ENCODE data around the gene PDZD8. TPM values are rescaled to one million over a fixed set of nuclear protein-coding genes. Genes with fewer than 3 reads are reported as not detected.

Gene PDZD8
- total and polyA plus RNA-seq, 2 donors (not counting 1 experiment from before 2014, with no cell fraction given), result 15.4 to 34.6 TPM

DNA sequence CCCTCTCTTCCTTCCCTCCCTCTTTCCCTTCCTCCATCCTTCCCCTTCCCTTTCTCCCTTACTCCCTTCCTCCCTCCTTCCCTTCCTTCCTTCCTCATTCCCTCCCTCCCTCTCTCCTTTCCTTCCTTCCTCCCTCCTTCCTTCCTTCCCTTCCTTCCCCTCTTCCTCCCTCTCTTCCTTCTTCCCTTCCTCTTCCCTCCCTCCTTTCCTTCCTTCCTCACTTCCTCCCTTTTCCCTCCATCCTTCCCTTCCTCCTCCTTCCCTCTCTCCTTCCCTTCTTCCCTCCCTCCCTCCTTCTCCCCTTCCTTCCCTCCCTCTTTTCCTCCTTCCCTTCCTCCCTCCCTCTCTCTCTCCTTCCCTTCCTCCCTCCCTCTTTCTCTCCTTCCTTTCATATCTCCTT, 147.0 kb downstream of the PDZD8 start:
- Histone ChIP-seq H3K27ac (ENCODE audit: insufficient read depth, low read length) (no peak overlapping the region), H3K4me1 (ENCODE audit: control insufficient read depth, extremely low read depth, insufficient read depth, low read length) (no peaks in the 10 kb centered on the region), H4K20me1 (ENCODE audit: control insufficient read depth, extremely low read depth, insufficient read depth, low read length) (no peaks in the 10 kb centered on the region), H3K4me2 (ENCODE audit: extremely low read depth, insufficient read depth, low read length) (no peak overlapping the region), H2AFZ (ENCODE audit: low read length) (no peak overlapping the region), H3K4me3 (replicated peaks in 1 of 4; ENCODE audit: control extremely low read depth in 1 of 4, insufficient read depth in 1 of 4, low read depth in 3 of 4, low read length in 4 of 4) (no peak overlapping the region), H3K36me3 (ENCODE audit: control insufficient read depth, insufficient read depth, low read length) (no peaks in the 10 kb centered on the region), H3K9me3 (ENCODE audit: control insufficient read depth, insufficient read depth, low read depth, low read length) (no peaks in the 10 kb centered on the region), H3K27me3 (ENCODE audit: control insufficient read depth, insufficient read depth, low read length) (no peaks in the 10 kb centered on the region), H3K9ac (ENCODE audit: insufficient read depth, low read length) (no peak overlapping the region), H3K79me2 (ENCODE audit: control insufficient read depth, insufficient read depth, low read length) (no peaks in the 10 kb centered on the region)
- TF ChIP-seq EZH2 (IDR thresholded peaks at IDR 0.05; ENCODE audit: low read length, missing control alignments) (no peak), CTCF (conservative IDR thresholded peaks at IDR 0.05 in 1 of 2, IDR thresholded peaks at IDR 0.05 in 1 of 2; ENCODE audit: low read depth in 1 of 2, low read length in 2 of 2) (no peak)
- DNase-seq (ENCODE audit: low read depth in 2 of 2), result no peak

Other genes starting within 250 kb of the PDZD8 start
- gene VAX1, start 237.2 kb downstream of the PDZD8 start, total RNA-seq, result not detected in 2 replicates
- not detected in 2 replicates for gene VAX1, start 237.2 kb downstream of the PDZD8 start, polyA plus RNA-seq
- not detected in 2 replicates for gene KCNK18, start 178.0 kb downstream of the PDZD8 start, total RNA-seq
- not detected in 2 replicates for gene KCNK18, start 178.0 kb downstream of the PDZD8 start, polyA plus RNA-seq
- gene SLC18A2, start 134.3 kb downstream of the PDZD8 start, total RNA-seq, result under 0.01 TPM in 1 of 2 replicates, not detected in the other
- gene SLC18A2, start 134.3 kb downstream of the PDZD8 start, polyA plus RNA-seq, result not detected in 2 replicates
- not detected in 2 replicates for gene EMX2, start 167.3 kb upstream of the PDZD8 start, total RNA-seq
- gene EMX2, start 167.3 kb upstream of the PDZD8 start, polyA plus RNA-seq, result not detected in 2 replicates

All from fibroblast of lung (primary cell).